MCF 10A (cell line): ENCODE results near the gene IL36B. TPM values are rescaled to one million over a fixed set of nuclear protein-coding genes. Genes with fewer than 3 reads are reported as not detected.

ENCODE experiments used
- BruUV-seq: library from RNA; stranded (reverse); fragments of 400-500 nt; replicated peaks from 2 replicates; lab custom pipeline; 2021; lab: Mats Ljungman, UMichigan
- CTCF ChIA-PET: fragments of 300-600 bp; sonication (Branson Sonifier 250); formaldehyde crosslinking; extraction: SDS; loops from one replicate; lab custom pipeline; 2021; ENCODE audit warnings: antibody characterized with exemption, inconsistent platforms; lab: Yijun Ruan, JAX
- POLR2A ChIA-PET: fragments of 300-600, 350-650 bp; sonication (Branson Sonifier 250); formaldehyde crosslinking; extraction: SDS; loops from one replicate; lab custom pipeline; 2020; ENCODE audit warnings: antibody characterized with exemption, inconsistent platforms; lab: Yijun Ruan, JAX
- DNase-seq: peaks from one replicate; pipeline ENCODE4 v3.0.0-alpha.2; 2018; ENCODE audit not compliant: unreplicated experiment
- H3K27ac Mint-ChIP-seq: one replicate; pipeline ENCODE4 v1.8.0; 2022; ENCODE audit warnings: mild to moderate bottlenecking, low read depth, mixed read lengths; ENCODE audit not compliant: unreplicated experiment
- H3K27me3 Mint-ChIP-seq: one replicate; pipeline ENCODE4 v1.8.0; 2022; ENCODE audit warnings: mixed read lengths; ENCODE audit not compliant: insufficient read depth, unreplicated experiment
- H3K36me3 Mint-ChIP-seq: one replicate; pipeline ENCODE4 v1.8.0; 2022; ENCODE audit warnings: mild to moderate bottlenecking, moderate library complexity, mixed read lengths; ENCODE audit not compliant: insufficient read depth, unreplicated experiment
- H3K4me1 Mint-ChIP-seq: one replicate; pipeline ENCODE4 v1.8.0; 2022; ENCODE audit warnings: mixed read lengths; ENCODE audit not compliant: insufficient read depth, unreplicated experiment
- H3K4me3 Mint-ChIP-seq: one replicate; pipeline ENCODE4 v1.8.0; 2022; ENCODE audit warnings: mild to moderate bottlenecking, moderate library complexity, mixed read lengths; ENCODE audit not compliant: unreplicated experiment
- H3K9me3 Mint-ChIP-seq: one replicate; pipeline ENCODE4 v1.8.0; 2022; ENCODE audit warnings: mixed read lengths; ENCODE audit not compliant: unreplicated experiment
- intact Hi-C: fragments of 100-400 bp; cut with micrococcal nuclease; formaldehyde crosslinking; loops from 2 replicates; pipeline ENCODE4 v1.14.1; 2022
- total RNA-seq: library from RNA; stranded (reverse); gene quantifications from 2 replicates; pipeline ENCODE4 v1.2.3, GENCODE V29; 2022
- TF ChIP-seq, protein P1 (sequence below): fragments of 200-600 bp; IDR thresholded peaks from one replicate; pipeline ENCODE4 v1.8.0; 2022; ENCODE audit warnings: antibody characterized with exemption, mild to moderate bottlenecking; ENCODE audit not compliant: unreplicated experiment

Gene IL36B
- total RNA-seq, 1 experiment from 2014 or later: not detected

DNA sequence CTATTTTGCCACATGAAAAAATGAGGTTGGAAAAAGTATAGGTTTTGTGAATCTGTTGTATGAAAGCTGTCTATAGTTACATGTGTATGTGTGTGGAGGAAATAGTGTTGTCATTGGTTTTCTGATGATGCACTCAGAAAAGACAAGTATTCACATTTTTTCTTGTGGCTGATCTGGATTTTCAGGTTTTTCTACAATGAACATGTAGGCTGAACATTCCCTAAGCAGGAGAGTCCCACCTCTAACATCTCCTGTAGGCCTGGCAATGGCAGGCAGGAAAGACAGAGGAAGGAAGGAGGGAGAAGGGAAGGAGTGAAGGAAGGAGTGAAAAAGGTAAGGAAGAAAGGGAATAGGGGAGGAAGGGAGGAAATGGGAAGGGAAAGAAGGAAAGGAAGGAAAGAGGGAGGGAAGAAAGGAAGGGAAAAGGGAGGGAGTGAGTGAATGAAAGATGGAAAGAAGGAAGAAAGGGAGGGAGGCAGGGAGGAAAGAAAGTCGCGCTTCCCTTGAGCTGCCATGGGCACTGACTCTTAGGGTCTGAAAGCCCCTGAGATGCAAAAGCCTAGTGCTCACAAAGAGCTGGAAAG lies 5.8 kb upstream of the IL36B start:
- no peaks in the 10 kb centered on the region for H3K27me3 Mint-ChIP-seq
- TF ChIP-seq, protein P1, sequence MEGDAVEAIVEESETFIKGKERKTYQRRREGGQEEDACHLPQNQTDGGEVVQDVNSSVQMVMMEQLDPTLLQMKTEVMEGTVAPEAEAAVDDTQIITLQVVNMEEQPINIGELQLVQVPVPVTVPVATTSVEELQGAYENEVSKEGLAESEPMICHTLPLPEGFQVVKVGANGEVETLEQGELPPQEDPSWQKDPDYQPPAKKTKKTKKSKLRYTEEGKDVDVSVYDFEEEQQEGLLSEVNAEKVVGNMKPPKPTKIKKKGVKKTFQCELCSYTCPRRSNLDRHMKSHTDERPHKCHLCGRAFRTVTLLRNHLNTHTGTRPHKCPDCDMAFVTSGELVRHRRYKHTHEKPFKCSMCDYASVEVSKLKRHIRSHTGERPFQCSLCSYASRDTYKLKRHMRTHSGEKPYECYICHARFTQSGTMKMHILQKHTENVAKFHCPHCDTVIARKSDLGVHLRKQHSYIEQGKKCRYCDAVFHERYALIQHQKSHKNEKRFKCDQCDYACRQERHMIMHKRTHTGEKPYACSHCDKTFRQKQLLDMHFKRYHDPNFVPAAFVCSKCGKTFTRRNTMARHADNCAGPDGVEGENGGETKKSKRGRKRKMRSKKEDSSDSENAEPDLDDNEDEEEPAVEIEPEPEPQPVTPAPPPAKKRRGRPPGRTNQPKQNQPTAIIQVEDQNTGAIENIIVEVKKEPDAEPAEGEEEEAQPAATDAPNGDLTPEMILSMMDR: no peak
- H3K27ac Mint-ChIP-seq: no peak overlapping the region
- intact Hi-C loops: no loop called here
- H3K36me3 Mint-ChIP-seq: no peaks in the 10 kb centered on the region
- H3K9me3 Mint-ChIP-seq: peaks cover 9% of the 10 kb centered on the region
- no TSS peak for BruUV-seq
- no peak overlapping the region for H3K4me3 Mint-ChIP-seq
- DNase-seq: no peak
- POLR2A ChIA-PET: interaction anchor here (0.6 kb wide), 1 partner anchor 157 kb away, joined by 3 read pairs; no protein-coding TSS in a partner anchor
- CTCF ChIA-PET: interaction anchor here (1.6 kb wide), 1 partner anchor 19 kb away, joined by 6 read pairs; no protein-coding TSS in a partner anchor
- no peaks in the 10 kb centered on the region for H3K4me1 Mint-ChIP-seq

DNA sequence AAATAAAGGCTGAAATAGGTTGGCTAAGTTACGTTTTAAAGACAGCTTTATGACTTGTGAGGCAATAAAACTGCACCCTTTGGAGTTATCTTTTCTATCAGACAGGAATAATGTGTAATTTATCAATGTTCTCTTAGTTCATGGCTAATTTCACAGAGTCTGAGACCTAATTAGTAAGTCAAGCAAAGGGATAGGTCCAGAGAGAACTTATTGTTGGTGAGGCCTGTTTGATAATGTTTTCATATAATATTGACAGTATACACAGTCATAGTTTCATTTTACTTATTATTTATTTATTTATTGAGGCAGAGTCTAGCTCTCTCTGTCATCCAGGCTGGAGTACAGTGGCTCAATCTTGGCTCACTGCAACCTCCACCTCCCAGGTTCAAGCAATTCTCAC lies 4.5 kb upstream of the IL36B start:
- DNase-seq: no peak
- TF ChIP-seq, protein P1: no peak
- H3K4me3 Mint-ChIP-seq: no peak overlapping the region
- H3K4me1 Mint-ChIP-seq: no peaks in the 10 kb centered on the region
- no TSS peak for BruUV-seq
- H3K27me3 Mint-ChIP-seq: no peaks in the 10 kb centered on the region
- ChIA-PET CTCF (interaction anchor here (0.6 kb wide), 1 partner anchor 227 kb away, joined by 3 read pairs; no protein-coding TSS in a partner anchor), POLR2A (no interaction called here)
- peaks cover 12% of the 10 kb centered on the region for H3K9me3 Mint-ChIP-seq
- no peak overlapping the region for H3K27ac Mint-ChIP-seq
- intact Hi-C loops: no loop called here
- no peaks in the 10 kb centered on the region for H3K36me3 Mint-ChIP-seq

DNA sequence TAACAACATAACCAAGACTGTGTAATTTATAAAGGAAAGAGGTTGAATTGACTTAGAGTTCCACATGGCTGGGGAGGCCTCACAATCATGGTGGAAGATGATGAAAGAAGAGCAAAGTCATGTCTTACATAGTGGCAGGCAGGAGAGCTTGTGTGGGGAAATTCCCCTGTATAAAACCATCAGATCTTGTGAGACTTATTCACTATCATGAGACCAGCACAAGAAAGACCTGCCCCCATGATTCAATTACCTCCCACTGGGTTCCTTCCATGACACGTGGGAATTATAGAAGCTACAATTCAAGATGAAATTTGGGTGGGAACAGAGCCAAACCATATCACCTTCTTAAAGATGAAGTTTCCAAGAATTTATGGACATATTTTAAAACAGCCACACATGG lies 3.9 kb upstream of the IL36B start:
- CTCF ChIA-PET: no interaction called here
- intact Hi-C loops: no loop called here
- no peak overlapping the region for H3K27ac Mint-ChIP-seq
- no peaks in the 10 kb centered on the region for H3K36me3 Mint-ChIP-seq
- no TSS peak for BruUV-seq
- TF ChIP-seq, protein P1: no peak
- H3K9me3 Mint-ChIP-seq: peaks cover 12% of the 10 kb centered on the region
- no peaks in the 10 kb centered on the region for H3K27me3 Mint-ChIP-seq
- H3K4me1 Mint-ChIP-seq: no peaks in the 10 kb centered on the region
- H3K4me3 Mint-ChIP-seq: no peak overlapping the region
- POLR2A ChIA-PET: no interaction called here
- DNase-seq: no peak

- intact Hi-C loops: no loop called here
- no peak for DNase-seq
- H3K4me3 Mint-ChIP-seq: no peak overlapping the region
- ChIA-PET POLR2A (no interaction called here), CTCF (no interaction called here)
- H3K9me3 Mint-ChIP-seq: peaks cover 12% of the 10 kb centered on the region
- H3K4me1 Mint-ChIP-seq: no peaks in the 10 kb centered on the region
- no peak overlapping the region for H3K27ac Mint-ChIP-seq
- no TSS peak for BruUV-seq
- no peaks in the 10 kb centered on the region for H3K27me3 Mint-ChIP-seq
- H3K36me3 Mint-ChIP-seq: no peaks in the 10 kb centered on the region
- TF ChIP-seq, protein P1: no peak
Measured at GRCh38 chr2:113054066-113054465, 1.4 kb upstream of the IL36B start.
